Naive thymus-derived CD4-positive, alpha-beta T cell (primary cell): Measurements from ENCODE around the gene COX7B2. TPM values are rescaled to one million over a fixed set of nuclear protein-coding genes. Genes with fewer than 3 reads are reported as not detected.

Experiments used
- ATAC-seq: fragments of 150-1000 bp; cut with Tn5 transposase; 2 replicates; pipeline ENCODE4 v1.10.0; 2021; ENCODE audit warnings: mild to moderate bottlenecking, moderate library complexity
- CTCF ChIA-PET: fragments of 350-600 bp; sonication (Branson Sonifier 250); formaldehyde crosslinking; loops from one replicate; lab custom pipeline; 2021; ENCODE audit warnings: antibody characterized with exemption; lab: Charles Lee
- POLR2A ChIA-PET: fragments of 350-600 bp; sonication (Branson Sonifier 250); formaldehyde crosslinking; loops from one replicate; lab custom pipeline; 2021; ENCODE audit warnings: antibody characterized with exemption, inconsistent platforms; lab: Charles Lee
- DNase-seq, 9 donors: peaks; one replicate each; pipeline versions ENCODE4 v3.0.0 to v3.0.0-alpha.2; 2020 to 2022; ENCODE audit warnings: mixed read lengths in 1 of 9
- H3K27ac ChIP-seq: one replicate; pipeline ENCODE4 v1.7.0; 2013; ENCODE audit warnings: mild to moderate bottlenecking, low read depth, low read length, moderate library complexity
- H3K27me3 ChIP-seq, 2 donors: one replicate each; pipeline ENCODE4 v1.7.0; 2013; ENCODE audit warnings: low read length in 2 of 2, mild to moderate bottlenecking in 2 of 2, moderate library complexity in 2 of 2; ENCODE audit not compliant: control insufficient read depth in 2 of 2, insufficient read depth in 2 of 2
- H3K36me3 ChIP-seq, 3 experiments: 1 replicate in 2 of 3; 2 replicates in 1 of 3; pipeline ENCODE4 v1.7.0; 2013; ENCODE audit warnings: low read length in 3 of 3, mild to moderate bottlenecking in 3 of 3, moderate library complexity in 1 of 3; ENCODE audit not compliant: insufficient read depth in 3 of 3, control insufficient read depth in 2 of 3
- H3K4me1 ChIP-seq, 2 donors: one replicate each; pipeline ENCODE4 v1.7.0; 2013; ENCODE audit warnings: low read length in 2 of 2, mild to moderate bottlenecking in 2 of 2, moderate library complexity in 1 of 2; ENCODE audit not compliant: control insufficient read depth in 2 of 2, insufficient read depth in 2 of 2
- H3K4me3 ChIP-seq: 2 replicates; pipeline ENCODE4 v1.7.0; 2013; ENCODE audit warnings: mild to moderate bottlenecking, low read length
- H3K9me3 ChIP-seq, 3 experiments: 1 replicate in 2 of 3; 2 replicates in 1 of 3; pipeline ENCODE4 v1.7.0; 2013; ENCODE audit warnings: low read length in 3 of 3; ENCODE audit not compliant: control insufficient read depth in 2 of 3
- H3K27ac Mint-ChIP-seq, 9 donors: one replicate each; pipeline ENCODE4 v1.8.0; 2020 to 2022; ENCODE audit warnings: mixed read lengths in 9 of 9, mild to moderate bottlenecking in 8 of 9, moderate library complexity in 5 of 9, inconsistent platforms in 2 of 9
- H3K27me3 Mint-ChIP-seq, 5 donors: one replicate each; pipeline ENCODE4 v1.8.0; 2021 to 2022; ENCODE audit warnings: mixed read lengths in 5 of 5, mild to moderate bottlenecking in 1 of 5
- H3K36me3 Mint-ChIP-seq, 5 donors: one replicate each; pipeline ENCODE4 v1.8.0; 2020 to 2022; ENCODE audit warnings: mixed read lengths in 5 of 5, mild to moderate bottlenecking in 3 of 5, inconsistent platforms in 1 of 5
- H3K4me1 Mint-ChIP-seq, 7 donors: one replicate each; pipeline ENCODE4 v1.8.0; 2020 to 2022; ENCODE audit warnings: mixed read lengths in 7 of 7, mild to moderate bottlenecking in 3 of 7, inconsistent platforms in 1 of 7
- H3K4me3 Mint-ChIP-seq, 10 donors: one replicate each; pipeline ENCODE4 v1.8.0; 2020 to 2022; ENCODE audit warnings: mild to moderate bottlenecking in 10 of 10, mixed read lengths in 10 of 10, moderate library complexity in 6 of 10, inconsistent platforms in 2 of 10
- H3K9me3 Mint-ChIP-seq, 11 donors: one replicate each; pipeline ENCODE4 v1.8.0; 2020 to 2022; ENCODE audit warnings: mixed read lengths in 11 of 11, mild to moderate bottlenecking in 4 of 11, inconsistent platforms in 1 of 11, moderate library complexity in 1 of 11
- intact Hi-C, 2 donors: fragments of 100-400 bp; cut with micrococcal nuclease; formaldehyde crosslinking; loops; one replicate each; pipeline ENCODE4 v1.15.1; 2023
- polyA plus RNA-seq, 2 donors: library from polyadenylated mRNA; unstranded; fragments of 300-500 nt; fragmentation: Illumina TruSeq; gene quantifications; one replicate each; pipeline ENCODE4 v1.2.3, GENCODE V29; 2021
- total RNA-seq, 6 experiments: library from RNA in 5 of 6; stranded (reverse) in 5 of 6; gene quantifications; 1 replicate in 5 of 6; 2 replicates in 1 of 6; pipeline ENCODE4 v1.2.3 and lab custom pipeline; 2021 to 2026

Gene COX7B2
- total and polyA plus RNA-seq, 7 experiments from 2014 or later = not detected

- Mint-ChIP-seq H3K27ac (no peak overlapping the region), H3K9me3 (peaks cover 0 to 31% (median 5%) of the 10 kb centered on the region in 11 donors), H3K4me3 (no peak overlapping the region), H3K36me3 (no peaks in the 10 kb centered on the region), H3K27me3 (no peaks in the 10 kb centered on the region), H3K4me1 (no peaks in the 10 kb centered on the region)
- CTCF ChIA-PET = no interaction called here
- POLR2A ChIA-PET = no interaction called here
- DNase-seq (no peak), ATAC-seq (peak; percentile 12)
- Histone ChIP-seq H3K27ac (no peak overlapping the region), H3K27me3 (no peaks in the 10 kb centered on the region), H3K36me3 (no peaks in the 10 kb centered on the region), H3K9me3 (no peaks in the 10 kb centered on the region), H3K4me3 (no peak overlapping the region), H3K4me1 (no peaks in the 10 kb centered on the region)
- intact Hi-C loops = no loop called here
These were observed 210.2 kb downstream of the COX7B2 start for GRCh38 chr4:46698891-46699290.

Other genes with a start within 250 kb of the COX7B2 start
- gene GABRA4, start 84.3 kb upstream of the COX7B2 start, total RNA-seq = not detected
- gene GABRA4, start 84.3 kb upstream of the COX7B2 start, polyA plus RNA-seq = not detected
- gene GABRB1, start 122.3 kb upstream of the COX7B2 start, total RNA-seq = not detected
- not detected for gene GABRB1, start 122.3 kb upstream of the COX7B2 start, polyA plus RNA-seq